Suppressor macrophage (primary cell): ENCODE data around the gene LYRM4.

ENCODE experiments used
- DNase-seq, 4 experiments: peaks; one replicate each; pipeline ENCODE4 v3.0.0-alpha.2; 2020 to 2022

The LYRM4 gene

GRCh38 chr6:5280920-5281319 lies 20.2 kb upstream of the LYRM4 start:
- peak in 3 of 4 experiments; percentile 10 to 56 (median 24) for DNase-seq

GRCh38 chr6:5279891-5280338 lies 19.2 kb upstream of the LYRM4 start:
- no peak for DNase-seq

DNA sequence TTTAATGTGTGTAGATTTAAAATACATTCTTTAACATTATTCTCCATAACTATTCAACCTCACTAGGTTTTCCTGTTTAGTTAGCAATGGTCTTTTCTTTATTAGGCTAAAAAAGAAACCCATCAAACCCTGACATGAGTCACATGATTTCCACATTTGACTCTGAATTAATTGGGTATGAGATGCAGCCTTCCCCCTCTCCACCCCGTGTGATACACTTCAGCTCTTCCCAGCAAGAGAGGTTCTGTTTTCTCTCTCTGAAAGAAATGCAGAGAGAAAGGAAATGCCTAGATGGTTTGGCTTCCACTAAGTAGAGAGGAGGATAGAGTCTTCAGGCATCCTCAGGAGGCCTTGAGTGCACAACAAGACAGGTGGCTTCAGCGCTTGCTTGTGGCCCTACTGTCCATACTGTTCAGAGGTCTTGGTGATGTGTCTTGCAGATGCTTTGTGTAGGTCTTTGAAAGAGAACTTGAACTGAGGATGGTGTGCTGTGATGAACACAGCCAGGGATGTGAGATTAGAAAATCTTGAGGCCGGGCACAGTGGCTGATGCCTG lies 17.9 kb upstream of the LYRM4 start:
- DNase-seq, result no peak

GRCh38 chr6:5278047-5278446 lies 17.3 kb upstream of the LYRM4 start:
- no peak for DNase-seq

DNA sequence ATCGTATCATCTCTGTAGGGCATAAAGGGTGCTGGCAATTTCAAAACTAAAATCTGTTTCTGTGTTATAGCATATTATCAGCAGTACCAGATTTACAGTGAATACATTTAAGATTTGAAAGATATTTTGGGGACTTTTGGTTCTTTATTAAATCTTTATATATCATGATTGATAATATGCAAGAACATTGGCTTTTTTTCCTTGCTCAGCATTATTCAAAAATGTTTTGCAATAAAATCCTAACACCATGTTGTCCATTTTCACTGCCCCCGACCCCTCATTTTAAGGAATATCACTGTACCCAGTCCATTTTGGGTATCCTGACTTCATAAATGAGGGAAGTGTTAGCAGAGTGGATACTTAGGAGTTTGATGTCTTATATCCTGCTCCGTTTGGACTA lies 16.8 kb upstream of the LYRM4 start:
- DNase-seq, result no peak

DNA sequence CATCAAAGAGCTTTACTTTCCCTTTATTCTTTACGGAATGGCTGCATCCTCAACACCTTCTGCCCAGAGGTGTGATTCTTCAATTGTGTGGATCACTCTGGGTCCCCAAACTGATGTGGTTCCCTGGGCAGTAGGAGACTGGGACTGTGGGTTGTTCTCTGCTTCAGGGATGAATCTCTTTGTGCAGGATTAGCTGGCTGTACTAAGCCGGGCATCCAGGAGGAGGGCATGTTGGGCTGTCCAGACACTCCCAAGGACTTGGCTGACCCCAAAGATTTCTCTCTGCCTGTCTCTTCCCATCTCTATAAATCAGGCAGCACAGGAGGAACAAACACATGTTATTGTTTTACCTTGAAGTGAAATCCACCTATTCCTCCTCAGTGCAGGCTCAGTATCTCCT lies 15.8 kb upstream of the LYRM4 start:
- no peak for DNase-seq

- DNase-seq, result no peak
Observed at GRCh38 chr6:5275497-5275896, 14.7 kb upstream of the LYRM4 start.

- no peak for DNase-seq
Observed at GRCh38 chr6:5274231-5274630, 13.5 kb upstream of the LYRM4 start.

DNA sequence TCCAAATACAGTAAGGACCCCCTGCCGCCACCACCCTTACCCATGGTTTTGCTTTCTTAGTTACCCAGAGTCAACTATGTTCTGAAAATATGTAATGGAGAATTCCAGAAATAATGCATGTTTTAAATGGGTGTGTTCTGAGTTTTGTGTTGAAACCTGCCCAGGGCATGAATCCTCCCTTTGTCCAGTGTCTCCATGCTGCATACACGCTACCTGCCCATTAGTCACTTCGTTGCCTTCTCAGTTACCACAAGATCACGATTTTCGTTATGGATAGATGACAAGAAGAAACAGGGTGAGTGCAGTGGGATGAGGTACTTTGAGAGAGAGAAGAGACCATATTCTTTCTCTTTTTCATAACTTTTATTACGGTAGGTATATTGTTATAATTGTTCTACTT lies 11.2 kb upstream of the LYRM4 start:
- DNase-seq, result no peak

GRCh38 chr6:5270093-5270680 lies 9.4 kb upstream of the LYRM4 start:
- DNase-seq, result no peak

GRCh38 chr6:5266423-5266822 lies 5.7 kb upstream of the LYRM4 start:
- DNase-seq, result no peak

- DNase-seq, result no peak
Observed at GRCh38 chr6:5261545-5262109, 877 bp upstream of the LYRM4 start.

- DNase-seq, result peak; percentile 27 to 67 (median 64)
Observed at GRCh38 chr6:5260111-5260620, 584 bp downstream of the LYRM4 start.

DNA sequence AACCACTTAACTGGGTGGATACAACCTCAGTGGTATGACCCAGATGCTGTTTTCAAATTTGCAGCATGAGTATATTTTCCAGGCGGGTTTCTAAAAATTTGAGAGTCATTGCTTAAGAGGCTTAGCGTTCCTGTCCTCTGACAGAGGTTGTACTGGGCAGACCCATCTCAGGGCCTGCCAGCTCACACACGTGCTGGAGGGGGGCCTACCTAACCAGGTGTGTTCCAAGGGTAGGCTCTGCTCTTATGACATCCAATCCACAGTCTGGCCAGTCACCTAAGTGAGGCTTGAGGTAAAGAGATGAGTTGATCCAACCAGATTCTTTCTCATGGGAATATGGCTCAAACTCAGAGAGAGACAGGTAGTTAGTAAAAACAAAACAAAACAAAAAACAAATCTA lies 1.3 kb downstream of the LYRM4 start:
- no peak for DNase-seq

GRCh38 chr6:5257400-5257799 lies 3.4 kb downstream of the LYRM4 start:
- no peak for DNase-seq

- DNase-seq, result no peak
Observed at GRCh38 chr6:5256952-5257351, 3.8 kb downstream of the LYRM4 start.

DNA sequence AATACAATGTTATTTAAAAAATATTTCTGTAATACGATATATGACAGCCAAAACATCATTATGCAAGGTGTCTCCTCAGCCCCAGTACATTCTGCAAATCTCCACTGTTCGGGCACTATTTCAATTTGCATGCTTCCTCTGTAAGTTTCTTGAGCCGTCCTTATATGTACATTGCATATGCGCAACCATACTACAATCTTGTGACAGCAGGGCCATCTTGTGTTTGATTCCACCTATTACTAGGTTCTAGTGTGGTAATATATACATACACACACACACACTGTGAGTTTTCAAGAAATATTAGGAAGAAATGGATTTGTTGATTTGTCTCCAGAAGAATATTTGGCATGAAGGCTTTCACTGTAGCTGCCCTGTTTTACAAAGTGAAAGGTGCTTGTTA lies 9.8 kb downstream of the LYRM4 start:
- no peak for DNase-seq

DNA sequence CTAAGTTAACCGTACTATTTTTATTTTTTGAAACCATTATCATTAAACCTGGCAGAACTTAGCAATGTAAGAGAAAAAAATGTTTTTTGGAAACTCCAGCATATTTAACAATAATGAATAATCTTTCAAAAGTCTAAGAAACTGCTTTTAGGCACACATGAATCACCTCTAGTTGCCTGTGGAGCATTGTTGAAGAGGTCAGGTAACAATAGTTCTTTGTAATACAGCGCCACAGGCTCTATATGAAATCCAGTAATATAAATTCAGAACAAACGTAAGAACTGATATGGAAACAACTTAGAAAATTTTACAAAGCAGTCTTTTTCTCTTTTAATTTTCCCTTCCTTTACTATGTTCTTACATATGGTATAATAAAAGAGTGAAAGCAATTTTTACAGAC lies 10.3 kb downstream of the LYRM4 start:
- DNase-seq, result no peak

DNA sequence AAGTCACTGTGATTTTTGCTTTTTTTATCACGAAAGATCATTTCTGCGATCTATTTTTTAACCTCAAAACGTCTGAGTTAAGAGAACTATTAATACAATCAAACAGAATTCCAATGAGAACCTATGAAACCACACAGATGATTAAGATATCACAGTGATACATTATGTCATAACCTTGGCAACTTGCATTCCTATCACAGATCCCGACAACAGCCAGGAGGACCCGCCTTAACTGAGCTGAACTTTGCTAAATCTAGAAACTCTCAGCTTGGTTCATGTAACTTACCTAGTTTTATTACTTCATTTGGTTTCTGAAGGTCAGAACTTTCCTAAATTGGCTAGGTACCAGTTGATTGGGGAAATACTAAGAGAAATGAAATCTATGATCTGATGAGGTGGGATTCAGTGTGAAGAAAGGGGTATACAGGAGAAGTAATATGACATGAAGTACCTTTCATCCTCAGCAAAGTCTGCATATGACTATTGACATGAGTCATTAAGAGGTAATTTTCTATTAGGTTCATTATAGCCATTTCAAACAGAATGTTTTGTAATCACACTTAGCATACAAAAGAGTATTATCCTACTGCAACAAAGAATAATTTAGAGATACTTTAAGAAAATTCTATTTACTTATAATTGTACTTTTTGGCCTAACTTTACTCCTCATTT lies 11.2 kb downstream of the LYRM4 start:
- DNase-seq, result no peak

- DNase-seq, result no peak
Observed at GRCh38 chr6:5248302-5249098, 12.2 kb downstream of the LYRM4 start.

DNA sequence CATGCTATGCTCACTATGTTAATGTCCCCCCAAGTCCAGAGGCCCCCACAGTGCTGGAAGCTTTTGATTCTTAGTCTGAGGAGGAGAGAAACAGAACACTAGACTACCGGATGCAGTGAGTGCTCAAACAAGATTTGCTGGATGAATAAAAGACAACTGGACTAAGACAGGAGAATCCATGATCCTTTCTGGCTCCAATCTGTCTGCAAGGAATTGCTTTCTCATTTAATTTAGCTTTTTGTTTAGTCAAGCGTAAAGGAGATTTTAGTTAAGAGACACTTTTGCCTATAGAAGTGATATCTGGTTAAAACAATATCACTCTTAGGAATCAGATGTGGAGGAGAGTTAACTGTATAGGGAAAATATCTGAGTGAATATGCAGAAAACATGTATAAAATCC lies 13.5 kb downstream of the LYRM4 start:
- no peak for DNase-seq

GRCh38 chr6:5246141-5247097 lies 14.3 kb downstream of the LYRM4 start:
- DNase-seq, result peak in 3 of 4 experiments; percentile 9 to 35 (median 14)
